Activated CD8-positive, alpha-beta T cell treated with anti-CD3 and anti-CD28 coated beads, Interleukin-2, amount 10 ng/mL, durations not matched to agents 7 days and 5 days (primary cell): Measurements from ENCODE around the gene RHBDL3. TPM values are rescaled to one million over a fixed set of nuclear protein-coding genes. Genes with fewer than 3 reads are reported as not detected.
A peak's percentile ranks its signal among the peaks of the same experiment; 100 is the strongest.

Experiments used
- ATAC-seq: fragments of 150-1000 bp; cut with Tn5 transposase; one replicate; pipeline ENCODE4 v1.10.0; 2021; ENCODE audit warnings: moderate library complexity
- CTCF ChIA-PET: fragments of 350-600 bp; sonication (Branson Sonifier 250); formaldehyde crosslinking; loops from one replicate; lab custom pipeline; 2021; ENCODE audit warnings: antibody characterized with exemption; lab: Charles Lee
- POLR2A ChIA-PET: fragments of 350-600 bp; sonication (Branson Sonifier 250); formaldehyde crosslinking; loops from one replicate; lab custom pipeline; 2021; ENCODE audit warnings: antibody characterized with exemption; lab: Charles Lee
- DNase-seq: peaks from one replicate; pipeline ENCODE4 v3.0.0-alpha.2; 2020
- H3K27ac Mint-ChIP-seq: one replicate; pipeline ENCODE4 v1.8.0; 2021; ENCODE audit warnings: mild to moderate bottlenecking, mixed read lengths
- H3K27me3 Mint-ChIP-seq: one replicate; pipeline ENCODE4 v1.8.0; 2021; ENCODE audit warnings: low read depth, mixed read lengths
- H3K36me3 Mint-ChIP-seq: one replicate; pipeline ENCODE4 v1.8.0; 2021; ENCODE audit warnings: low read depth, mixed read lengths
- H3K4me1 Mint-ChIP-seq: one replicate; pipeline ENCODE4 v1.8.0; 2021; ENCODE audit warnings: low read depth, mixed read lengths
- H3K4me3 Mint-ChIP-seq: one replicate; pipeline ENCODE4 v1.8.0; 2021; ENCODE audit warnings: mild to moderate bottlenecking, mixed read lengths
- H3K9me3 Mint-ChIP-seq: one replicate; pipeline ENCODE4 v1.8.0; 2022; ENCODE audit warnings: mixed read lengths; ENCODE audit not compliant: insufficient read depth
- total RNA-seq, 2 experiments: library from RNA; stranded (reverse); gene quantifications; one replicate each; pipeline ENCODE4 v1.2.3, GENCODE V29; 2021

Gene RHBDL3
- total RNA-seq, 2 experiments from 2014 or later, result 0.82 to 1.0 TPM

- no peaks in the 10 kb centered on the region for H3K9me3 Mint-ChIP-seq
- DNase-seq (peak; percentile 35), ATAC-seq (peak; percentile 65)
- ChIA-PET CTCF (no interaction called here), POLR2A (interaction anchor here (0.5 kb wide), 1 partner anchor 16 kb away, joined by 5 read pairs; no protein-coding TSS in a partner anchor)
- H3K4me3 Mint-ChIP-seq, result peak overlapping the region; percentile 67
- peaks cover 13% of the 10 kb centered on the region for H3K4me1 Mint-ChIP-seq
- peaks cover 73% of the 10 kb centered on the region for H3K27me3 Mint-ChIP-seq
- no peaks in the 10 kb centered on the region for H3K36me3 Mint-ChIP-seq
- H3K27ac Mint-ChIP-seq, result no peak overlapping the region
Observed at GRCh38 chr17:32266389-32267301, 1.0 kb downstream of the RHBDL3 start.

GRCh38 chr17:32267690-32268205 lies 2.1 kb downstream of the RHBDL3 start:
- ChIA-PET CTCF (interaction anchor here (1.2 kb wide), 1 partner anchor 52 kb away, joined by 3 read pairs; no protein-coding TSS in a partner anchor), POLR2A (no interaction called here)
- Mint-ChIP-seq H3K27me3 (peaks cover 77% of the 10 kb centered on the region), H3K4me1 (peaks cover 13% of the 10 kb centered on the region), H3K9me3 (no peaks in the 10 kb centered on the region), H3K27ac (no peak overlapping the region), H3K4me3 (peak overlapping the region; percentile 59), H3K36me3 (no peaks in the 10 kb centered on the region)
- ATAC-seq, result no peak
- DNase-seq, result no peak

GRCh38 chr17:32268734-32269288 lies 3.2 kb downstream of the RHBDL3 start:
- Mint-ChIP-seq H3K27ac (no peak overlapping the region), H3K27me3 (peaks cover 68% of the 10 kb centered on the region), H3K36me3 (no peaks in the 10 kb centered on the region), H3K4me1 (peaks cover 13% of the 10 kb centered on the region), H3K4me3 (no peak overlapping the region), H3K9me3 (no peaks in the 10 kb centered on the region)
- POLR2A ChIA-PET, result no interaction called here
- DNase-seq (no peak), ATAC-seq (no peak)
- CTCF ChIA-PET, result interaction anchor here (1.2 kb wide), 1 partner anchor 51 kb away, joined by 3 read pairs; no protein-coding TSS in a partner anchor

GRCh38 chr17:32269377-32269776 lies 3.7 kb downstream of the RHBDL3 start:
- Mint-ChIP-seq H3K4me1 (peaks cover 13% of the 10 kb centered on the region), H3K36me3 (no peaks in the 10 kb centered on the region), H3K9me3 (no peaks in the 10 kb centered on the region), H3K4me3 (no peak overlapping the region), H3K27ac (no peak overlapping the region), H3K27me3 (peaks cover 64% of the 10 kb centered on the region)
- CTCF ChIA-PET, result no interaction called here
- POLR2A ChIA-PET, result no interaction called here
- DNase-seq (no peak), ATAC-seq (no peak)

- DNase-seq (no peak), ATAC-seq (no peak)
- peaks cover 10% of the 10 kb centered on the region for H3K4me1 Mint-ChIP-seq
- H3K36me3 Mint-ChIP-seq, result no peaks in the 10 kb centered on the region
- POLR2A ChIA-PET, result interaction anchor here (0.5 to 0.9 kb wide), 2 partner anchors 14 to 27 kb away, joined by 3 to 5 read pairs; no protein-coding TSS in a partner anchor
- H3K27ac Mint-ChIP-seq, result no peak overlapping the region
- no peak overlapping the region for H3K4me3 Mint-ChIP-seq
- CTCF ChIA-PET, result interaction anchor here (1.8 kb wide), 1 partner anchor 48 kb away, joined by 5 read pairs; no protein-coding TSS in a partner anchor
- H3K27me3 Mint-ChIP-seq, result peaks cover 54% of the 10 kb centered on the region
- no peaks in the 10 kb centered on the region for H3K9me3 Mint-ChIP-seq
Observed at GRCh38 chr17:32271844-32272243, 6.2 kb downstream of the RHBDL3 start.

GRCh38 chr17:32274101-32274500 lies 8.5 kb downstream of the RHBDL3 start:
- Mint-ChIP-seq H3K9me3 (no peaks in the 10 kb centered on the region), H3K4me1 (no peaks in the 10 kb centered on the region), H3K4me3 (no peak overlapping the region), H3K36me3 (no peaks in the 10 kb centered on the region), H3K27ac (no peak overlapping the region), H3K27me3 (peaks cover 31% of the 10 kb centered on the region)
- POLR2A ChIA-PET, result no interaction called here
- no peak for DNase-seq
- no peak for ATAC-seq
- CTCF ChIA-PET, result no interaction called here

GRCh38 chr17:32274643-32275042 lies 9.0 kb downstream of the RHBDL3 start:
- Mint-ChIP-seq H3K27ac (no peak overlapping the region), H3K36me3 (no peaks in the 10 kb centered on the region), H3K4me3 (no peak overlapping the region), H3K9me3 (no peaks in the 10 kb centered on the region), H3K27me3 (peaks cover 26% of the 10 kb centered on the region), H3K4me1 (no peaks in the 10 kb centered on the region)
- no peak for ATAC-seq
- ChIA-PET POLR2A (no interaction called here), CTCF (no interaction called here)
- DNase-seq, result no peak

- no peaks in the 10 kb centered on the region for H3K4me1 Mint-ChIP-seq
- no peaks in the 10 kb centered on the region for H3K9me3 Mint-ChIP-seq
- peaks cover 22% of the 10 kb centered on the region for H3K27me3 Mint-ChIP-seq
Observed at GRCh38 chr17:32275060-32276042, 9.7 kb downstream of the RHBDL3 start.

GRCh38 chr17:32276171-32276601 lies 10.6 kb downstream of the RHBDL3 start:
- ATAC-seq (no peak), DNase-seq (no peak)
- Mint-ChIP-seq H3K4me3 (no peak overlapping the region), H3K4me1 (no peaks in the 10 kb centered on the region), H3K27ac (no peak overlapping the region), H3K27me3 (peaks cover 16% of the 10 kb centered on the region), H3K36me3 (no peaks in the 10 kb centered on the region), H3K9me3 (no peaks in the 10 kb centered on the region)
- CTCF ChIA-PET, result no interaction called here
- POLR2A ChIA-PET, result no interaction called here

More at GRCh38 chr17:32275060-32276042, 9.7 kb downstream of the RHBDL3 start:
- no peak for ATAC-seq
- Mint-ChIP-seq H3K4me3 (no peak overlapping the region), H3K36me3 (no peaks in the 10 kb centered on the region), H3K27ac (no peak overlapping the region)
- ChIA-PET CTCF (no interaction called here), POLR2A (no interaction called here)
- no peak for DNase-seq

GRCh38 chr17:32277284-32277683 lies 11.7 kb downstream of the RHBDL3 start:
- H3K4me1 Mint-ChIP-seq, result no peaks in the 10 kb centered on the region
- no peak overlapping the region for H3K27ac Mint-ChIP-seq

GRCh38 chr17:32278815-32279214 lies 13.2 kb downstream of the RHBDL3 start:
- H3K9me3 Mint-ChIP-seq, result no peaks in the 10 kb centered on the region
- no peaks in the 10 kb centered on the region for H3K4me1 Mint-ChIP-seq
- H3K27ac Mint-ChIP-seq, result no peak overlapping the region
- no peaks in the 10 kb centered on the region for H3K36me3 Mint-ChIP-seq
- POLR2A ChIA-PET, result no interaction called here
- CTCF ChIA-PET, result interaction anchor here (0.8 kb wide), 1 partner anchor 165 kb away, joined by 3 read pairs; the partner anchor contains the start of gene PSMD11
- no peak for DNase-seq
- no peak overlapping the region for H3K4me3 Mint-ChIP-seq
- peaks cover 4% of the 10 kb centered on the region for H3K27me3 Mint-ChIP-seq
- ATAC-seq, result no peak

More at GRCh38 chr17:32277284-32277683, 11.7 kb downstream of the RHBDL3 start:
- DNase-seq, result no peak
- Mint-ChIP-seq H3K27me3 (peaks cover 5% of the 10 kb centered on the region), H3K9me3 (no peaks in the 10 kb centered on the region), H3K4me3 (no peak overlapping the region), H3K36me3 (no peaks in the 10 kb centered on the region)
- POLR2A ChIA-PET, result no interaction called here
- no peak for ATAC-seq
- CTCF ChIA-PET, result interaction anchor here (0.9 kb wide), 1 partner anchor 62 kb away, joined by 3 read pairs; no protein-coding TSS in a partner anchor
